ENCODE results near the gene DCST2. TPM values are rescaled to one million over a fixed set of nuclear protein-coding genes. Genes with fewer than 3 reads are reported as not detected.
A peak's percentile ranks its signal among the peaks of the same experiment; 100 is the strongest.

Gene DCST2
- total and polyA plus RNA-seq, 4 donors: 0.31 to 1.7 (median 1.2) TPM

GRCh38 chr1:155079210-155079486 lies 45.6 kb upstream of the DCST2 start:
- peaks cover 0 to 44% (median 34%) of the 10 kb centered on the region in 3 donors for H3K27me3 ChIP-seq (ENCODE audit: control insufficient read depth in 3 of 3, insufficient read depth in 3 of 3, low read length in 2 of 3)
- H3K27ac ChIP-seq (ENCODE audit: low read depth in 1 of 2, low read length in 1 of 2): no peak overlapping the region
- no peak for TF ChIP-seq CTCF (IDR thresholded peaks at IDR 0.05; ENCODE audit: control extremely low read depth, extremely low read depth)
- WGBS, 2 donors: 4 to 8% methylated on average over 10 of the region's 10 CpGs
- DNase-seq (no peak), ATAC-seq (ENCODE audit: insufficient read depth, low FRiP score) (no peak)
- H3K4me1 ChIP-seq (ENCODE audit: control insufficient read depth in 5 of 5, insufficient read depth in 5 of 5, low read length in 5 of 5): peaks cover 0 to 48% (median 16%) of the 10 kb centered on the region in 5 donors
- no peaks in the 10 kb centered on the region for H3K36me3 ChIP-seq (ENCODE audit: control insufficient read depth in 4 of 4, insufficient read depth in 4 of 4, low read length in 4 of 4)
- H3K4me3 ChIP-seq: no peak overlapping the region
- no peak overlapping the region for H3K9ac ChIP-seq (ENCODE audit: insufficient read depth in 1 of 2, low read length in 2 of 2)
- no peaks in the 10 kb centered on the region for H3K9me3 ChIP-seq (ENCODE audit: control insufficient read depth in 4 of 4, insufficient read depth in 3 of 4, low read length in 3 of 4)

GRCh38 chr1:155078469-155079209 lies 45.1 kb upstream of the DCST2 start, which contains the start of gene EFNA3:
Gene EFNA3 (plus strand): TSS chr1:155078837. CDS start chr1:155078942, 105 bp downstream.
- H3K9me3 ChIP-seq (ENCODE audit: control insufficient read depth in 4 of 4, insufficient read depth in 3 of 4, low read length in 3 of 4): no peaks in the 10 kb centered on the region
- no peak within 1 kb of the TSS for H3K4me3 ChIP-seq
- TF ChIP-seq CTCF (IDR thresholded peaks at IDR 0.05; ENCODE audit: control extremely low read depth, extremely low read depth): no peak
- WGBS, 2 donors: 2% methylated on average over 49 to 59 of the region's 59 CpGs
- H3K36me3 ChIP-seq (ENCODE audit: control insufficient read depth in 4 of 4, insufficient read depth in 4 of 4, low read length in 4 of 4): no peaks in the 10 kb centered on the region
- DNase-seq: peak; percentile 62 to 78 (median 76)
- no peak within 1 kb of the TSS for H3K9ac ChIP-seq (ENCODE audit: insufficient read depth in 1 of 2, low read length in 2 of 2)
- peaks cover 0 to 46% (median 15%) of the 10 kb centered on the region in 5 donors for H3K4me1 ChIP-seq (ENCODE audit: control insufficient read depth in 5 of 5, insufficient read depth in 5 of 5, low read length in 5 of 5)
- ATAC-seq (ENCODE audit: insufficient read depth, low FRiP score): peak; percentile 77
- peaks cover 0 to 39% (median 31%) of the 10 kb centered on the region in 3 donors for H3K27me3 ChIP-seq (ENCODE audit: control insufficient read depth in 3 of 3, insufficient read depth in 3 of 3, low read length in 2 of 3)
- H3K27ac ChIP-seq (ENCODE audit: low read depth in 1 of 2, low read length in 1 of 2): no peak within 1 kb of the TSS

- Histone ChIP-seq H3K9me3 (ENCODE audit: control insufficient read depth in 4 of 4, insufficient read depth in 3 of 4, low read length in 3 of 4) (no peaks in the 10 kb centered on the region), H3K36me3 (ENCODE audit: control insufficient read depth in 4 of 4, insufficient read depth in 4 of 4, low read length in 4 of 4) (no peaks in the 10 kb centered on the region), H3K9ac (ENCODE audit: insufficient read depth in 1 of 2, low read length in 2 of 2) (no peak overlapping the region), H3K4me3 (no peak overlapping the region), H3K27ac (ENCODE audit: low read depth in 1 of 2, low read length in 1 of 2) (no peak overlapping the region), H3K4me1 (ENCODE audit: control insufficient read depth in 5 of 5, insufficient read depth in 5 of 5, low read length in 5 of 5) (peaks cover 0 to 40% (median 10%) of the 10 kb centered on the region in 5 donors), H3K27me3 (ENCODE audit: control insufficient read depth in 3 of 3, insufficient read depth in 3 of 3, low read length in 2 of 3) (peaks cover 0 to 32% (median 27%) of the 10 kb centered on the region in 3 donors)
- 67 to 80% methylated on average over 4 of the region's 4 CpGs for WGBS, 2 donors
- DNase-seq (no peak), ATAC-seq (ENCODE audit: insufficient read depth, low FRiP score) (no peak)
- TF ChIP-seq CTCF (IDR thresholded peaks at IDR 0.05; ENCODE audit: control extremely low read depth, extremely low read depth): no peak
Measured at GRCh38 chr1:155077758-155078445, 44.3 kb upstream of the DCST2 start.
